ENCODE measurements around the gene OR2A2.

DNA sequence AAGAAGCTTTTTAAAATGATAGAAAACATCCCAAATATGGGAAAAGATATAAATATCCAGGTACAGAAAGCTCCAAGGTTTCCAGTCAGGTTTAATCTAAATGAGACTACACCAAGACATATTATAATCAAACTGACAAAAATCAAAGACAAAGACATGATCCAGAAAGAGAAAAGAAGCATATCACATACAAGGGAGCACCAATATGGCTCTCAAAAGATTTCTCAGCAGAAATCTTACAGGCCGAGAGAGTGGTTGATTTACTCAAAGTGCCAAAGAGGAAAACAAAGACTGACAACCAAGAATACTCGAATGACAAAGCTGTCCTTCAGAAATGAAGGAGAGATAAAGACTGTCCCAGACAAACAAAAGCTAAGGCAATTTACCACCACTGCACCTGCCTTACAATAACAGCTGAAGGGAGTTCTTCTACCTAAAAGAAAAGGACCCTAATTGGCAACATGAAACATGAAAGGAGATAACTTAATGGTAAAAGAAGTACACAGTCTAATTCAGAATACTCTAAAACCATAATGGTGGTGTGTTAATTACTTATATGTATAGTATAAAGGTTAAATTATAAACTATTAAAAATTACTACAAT lies 38.9 kb downstream of the OR2A2 start:
- no peak for TF ChIP-seq ZNF274 (IDR thresholded peaks at IDR 0.05; ENCODE audit: low read depth, low read length)
- TF ChIP-seq YY1 (IDR thresholded peaks at IDR 0.05; ENCODE audit: insufficient read depth, insufficient read length) = no peak
- no peak for TF ChIP-seq SUZ12 (IDR thresholded peaks at IDR 0.05; ENCODE audit: extremely low read depth, insufficient read depth, insufficient read length)

Measured in NT2/D1 (cell line).